BJ (cell line): Measurements from ENCODE around the gene MTHFD1L. TPM values are rescaled to one million over a fixed set of nuclear protein-coding genes. Genes with fewer than 3 reads are reported as not detected.

ENCODE experiments used
- CTCF ChIA-PET: fragments of 350-600 bp; formaldehyde crosslinking; extraction: SDS; loops from one replicate; lab custom pipeline; 2021; ENCODE audit warnings: antibody characterized with exemption, inconsistent platforms; lab: Yijun Ruan, JAX
- POLR2A ChIA-PET: fragments of 300-600 bp; sonication (Branson Sonifier 250); formaldehyde crosslinking; extraction: SDS; loops from one replicate; lab custom pipeline; 2021; ENCODE audit warnings: antibody characterized with exemption; lab: Charles Lee
- DNase-seq: peaks from one replicate; pipeline ENCODE4 v3.0.0-alpha.2; 2011; ENCODE audit warnings: low read depth
- H3K27me3 ChIP-seq: 2 replicates; pipeline ENCODE4 v1.6.0; 2011; ENCODE audit warnings: low read length; ENCODE audit not compliant: control insufficient read depth, insufficient read depth
- H3K36me3 ChIP-seq: 2 replicates; pipeline ENCODE4 v1.5.1; 2011; ENCODE audit warnings: low read length; ENCODE audit not compliant: control insufficient read depth, insufficient read depth
- H3K4me3 ChIP-seq: 2 replicates; pipeline ENCODE4 v1.5.1; 2011; ENCODE audit warnings: low read depth, mild to moderate bottlenecking, control low read depth, low read length
- CTCF ChIP-seq: IDR thresholded peaks from 2 replicates; pipeline ENCODE4 v1.5.1; 2011; ENCODE audit warnings: low read depth, mild to moderate bottlenecking, control low read depth, inconsistent platforms, low read length, moderate library complexity; ENCODE audit not compliant: insufficient read depth
- polyA plus RNA-seq: library from polyadenylated mRNA; depleted of rRNA; stranded (reverse); fragments of >200 nt; gene quantifications from 2 replicates; pipeline ENCODE4 v1.2.3, GENCODE V29; 2011

The MTHFD1L gene
- polyA plus RNA-seq, 1 experiment, result 58.9 TPM

GRCh38 chr6:151007076-151007475 is 141.6 kb downstream of the MTHFD1L start:
- no peak for TF ChIP-seq CTCF
- no peak for DNase-seq
- CTCF ChIA-PET, result interaction anchor here (1.1 to 3.5 kb wide), 2 partner anchors 7 to 317 kb away, joined by 6 to 31 read pairs; no protein-coding TSS in a partner anchor

GRCh38 chr6:151007922-151008321 is 142.4 kb downstream of the MTHFD1L start:
- DNase-seq, result no peak
- Histone ChIP-seq H3K27me3 (no peaks in the 10 kb centered on the region), H3K4me3 (no peak overlapping the region), H3K36me3 (peaks cover 2% of the 10 kb centered on the region)
- CTCF ChIA-PET, result no interaction called here
- POLR2A ChIA-PET, result no interaction called here
- no peak for TF ChIP-seq CTCF

More at GRCh38 chr6:151007076-151007475, 141.6 kb downstream of the MTHFD1L start:
- Histone ChIP-seq H3K27me3 (no peaks in the 10 kb centered on the region), H3K36me3 (peaks cover 2% of the 10 kb centered on the region), H3K4me3 (no peak overlapping the region)
- POLR2A ChIA-PET, result no interaction called here

GRCh38 chr6:151008425-151008824 is 142.9 kb downstream of the MTHFD1L start:
- no peak for DNase-seq
- no peaks in the 10 kb centered on the region for H3K27me3 ChIP-seq
- no peak for TF ChIP-seq CTCF
- POLR2A ChIA-PET, result no interaction called here
- CTCF ChIA-PET, result interaction anchor here (11.1 kb wide), 1 partner anchor 318 kb away, joined by 166 read pairs; no protein-coding TSS in a partner anchor
- H3K4me3 ChIP-seq, result no peak overlapping the region
- peaks cover 2% of the 10 kb centered on the region for H3K36me3 ChIP-seq

- Histone ChIP-seq H3K36me3 (peaks cover 4% of the 10 kb centered on the region), H3K4me3 (no peak overlapping the region), H3K27me3 (no peaks in the 10 kb centered on the region)
- no peak for DNase-seq
- ChIA-PET POLR2A (no interaction called here), CTCF (interaction anchor here (0.8 to 11.1 kb wide), 3 partner anchors 50 to 317 kb away, joined by 3 to 166 read pairs (median 3); no protein-coding TSS in a partner anchor)
- no peak for TF ChIP-seq CTCF
These were observed 144.1 kb downstream of the MTHFD1L start for GRCh38 chr6:151009576-151009975.

GRCh38 chr6:151010071-151010470 is 144.6 kb downstream of the MTHFD1L start:
- no peak overlapping the region for H3K4me3 ChIP-seq
- ChIA-PET CTCF (interaction anchor here (0.8 to 11.1 kb wide), 4 partner anchors 51 to 317 kb away, joined by 3 to 166 read pairs (median 4); no protein-coding TSS in a partner anchor), POLR2A (no interaction called here)
- peaks cover 4% of the 10 kb centered on the region for H3K36me3 ChIP-seq
- no peak for DNase-seq
- no peak for TF ChIP-seq CTCF
- no peaks in the 10 kb centered on the region for H3K27me3 ChIP-seq
